GM18517 (cell line): ENCODE measurements around the gene PGAM2.
"Not testable (repeated sequence)": the region's sequence is repeated elsewhere in the genome, so short reads cannot be mapped to it uniquely, and the experiment has no call there.

Source experiments
- ATAC-seq: cut with Tn5 transposase; IDR thresholded peaks from one replicate; pipeline ENCODE4 v1.9.1; 2021; ENCODE audit warnings: mild to moderate bottlenecking, moderate library complexity; ENCODE audit not compliant: unreplicated experiment

The PGAM2 gene

GRCh38 chr7:44052771-44053365, 12.5 kb downstream of the PGAM2 start:
- ATAC-seq: no peak

- ATAC-seq: no peak
Measured at GRCh38 chr7:44051611-44052220, 13.7 kb downstream of the PGAM2 start.

- ATAC-seq: no peak
Measured at GRCh38 chr7:44050915-44051560, 14.3 kb downstream of the PGAM2 start.

- no peak for ATAC-seq
Measured at GRCh38 chr7:44050121-44050914, 15.0 kb downstream of the PGAM2 start.

- no peak for ATAC-seq
Measured at GRCh38 chr7:44048031-44048795, 17.2 kb downstream of the PGAM2 start.

GRCh38 chr7:44046321-44047061, 18.9 kb downstream of the PGAM2 start:
- peak; percentile 71 for ATAC-seq

- no peak for ATAC-seq
Measured at GRCh38 chr7:44045226-44046014, 19.9 kb downstream of the PGAM2 start.

- ATAC-seq: peak; percentile 58
Measured at GRCh38 chr7:44044315-44045225, 20.8 kb downstream of the PGAM2 start, which contains the start of gene DBNL. DBNL (plus strand) TSS chr7:44044702; CDS start chr7:44044738, 36 bp downstream.

GRCh38 chr7:44043902-44044301, 21.5 kb downstream of the PGAM2 start:
- no peak for ATAC-seq

- no peak for ATAC-seq
Measured at GRCh38 chr7:44042221-44042620, 23.1 kb downstream of the PGAM2 start.

- not testable (repeated sequence) for ATAC-seq
Measured at GRCh38 chr7:44040493-44040891, 24.9 kb downstream of the PGAM2 start.

GRCh38 chr7:44039800-44040492, 25.4 kb downstream of the PGAM2 start:
- not testable (repeated sequence) for ATAC-seq

- ATAC-seq: peak; percentile 55
Measured at GRCh38 chr7:44038961-44039558, 26.3 kb downstream of the PGAM2 start.

GRCh38 chr7:44038553-44038952, 26.8 kb downstream of the PGAM2 start:
- not testable (repeated sequence) for ATAC-seq

GRCh38 chr7:44037951-44038350, 27.4 kb downstream of the PGAM2 start:
- not testable (repeated sequence) for ATAC-seq

GRCh38 chr7:44036364-44036763, 29.0 kb downstream of the PGAM2 start:
- not testable (repeated sequence) for ATAC-seq
